ENCODE measurements around the gene OTUB2. TPM values are rescaled to one million over a fixed set of nuclear protein-coding genes. Genes with fewer than 3 reads are reported as not detected.

The OTUB2 gene
- total RNA-seq, 4 donors from 2014 or later: 0.45 to 1.2 (median 0.54) TPM; not detected in 1

GRCh38 chr14:94026889-94027469, 839 bp downstream of the OTUB2 start:
- 60 to 70% methylated on average over 9 to 12 of the region's 17 CpGs for WGBS, 2 donors
- no peak for DNase-seq

GRCh38 chr14:94027566-94028449, 1.7 kb downstream of the OTUB2 start:
- no peak for TF ChIP-seq CTCF (IDR thresholded peaks at IDR 0.05)
- TF ChIP-seq POLR2A (IDR thresholded peaks at IDR 0.05): no peak

More at GRCh38 chr14:94026889-94027469, 839 bp downstream of the OTUB2 start:
- intact Hi-C loops (cut with DNase I): no loop called here
- Histone ChIP-seq H3K36me3 (no peaks in the 10 kb centered on the region), H3K27ac (no peak overlapping the region), H3K4me1 (peaks cover 6 to 15% of the 10 kb centered on the region in 2 donors), H3K9me3 (no peaks in the 10 kb centered on the region), H3K27me3 (no peaks in the 10 kb centered on the region), H3K4me3 (replicated peaks in 1 of 3) (peak overlapping the region in 1 of 3 donors; percentile 65)
- TF ChIP-seq POLR2A (IDR thresholded peaks at IDR 0.05) (no peak), CTCF (IDR thresholded peaks at IDR 0.05) (no peak)

GRCh38 chr14:94028450-94028826, 2.3 kb downstream of the OTUB2 start:
- 82 to 95% methylated on average over 4 of the region's 4 CpGs for WGBS, 2 donors
- no peak for DNase-seq
- Histone ChIP-seq H3K4me1 (peaks cover 6 to 15% of the 10 kb centered on the region in 2 donors), H3K4me3 (replicated peaks in 1 of 3) (no peak overlapping the region), H3K36me3 (no peaks in the 10 kb centered on the region), H3K27ac (no peak overlapping the region), H3K27me3 (no peaks in the 10 kb centered on the region), H3K9me3 (no peaks in the 10 kb centered on the region)
- TF ChIP-seq CTCF (IDR thresholded peaks at IDR 0.05) (no peak), POLR2A (IDR thresholded peaks at IDR 0.05) (no peak)
- intact Hi-C loops (cut with DNase I): no loop called here

More at GRCh38 chr14:94027566-94028449, 1.7 kb downstream of the OTUB2 start:
- DNase-seq: peak; percentile 81 to 87
- no peaks in the 10 kb centered on the region for H3K27me3 ChIP-seq
- no peak overlapping the region for H3K27ac ChIP-seq
- no peaks in the 10 kb centered on the region for H3K9me3 ChIP-seq
- no peaks in the 10 kb centered on the region for H3K36me3 ChIP-seq
- intact Hi-C loops (cut with DNase I): no loop called here
- 57 to 64% methylated on average over 13 of the region's 14 CpGs for WGBS, 2 donors
- peaks cover 6 to 15% of the 10 kb centered on the region in 2 donors for H3K4me1 ChIP-seq
- H3K4me3 ChIP-seq (replicated peaks in 1 of 3): no peak overlapping the region

DNA sequence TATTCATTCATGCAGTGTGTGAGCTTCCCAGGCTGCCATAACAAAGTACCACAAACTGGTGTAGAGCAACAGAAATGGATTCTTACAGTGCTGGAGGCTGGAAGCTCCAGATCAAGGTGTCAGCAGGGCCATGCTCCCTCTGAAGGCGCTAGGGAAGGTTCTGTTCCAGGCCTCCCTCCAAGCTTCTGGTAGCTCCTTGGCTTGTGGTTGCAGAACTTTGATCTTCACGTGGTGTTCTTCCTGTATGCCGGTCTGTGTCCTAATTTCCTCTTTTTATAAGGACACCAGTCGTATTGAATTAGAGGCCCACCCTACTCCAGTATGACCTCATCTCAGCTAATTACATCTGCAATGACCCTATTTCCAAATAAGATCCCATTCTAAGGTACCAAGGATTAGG, 3.1 kb downstream of the OTUB2 start:
- H3K36me3 ChIP-seq: no peaks in the 10 kb centered on the region
- WGBS, 2 donors: 74 to 85% methylated on average over 4 of the region's 4 CpGs
- no peak for DNase-seq
- intact Hi-C loops (cut with DNase I): no loop called here
- peaks cover 6 to 15% of the 10 kb centered on the region in 2 donors for H3K4me1 ChIP-seq
- TF ChIP-seq CTCF (IDR thresholded peaks at IDR 0.05) (no peak), POLR2A (IDR thresholded peaks at IDR 0.05) (no peak)
- no peaks in the 10 kb centered on the region for H3K27me3 ChIP-seq
- no peaks in the 10 kb centered on the region for H3K9me3 ChIP-seq
- H3K27ac ChIP-seq: no peak overlapping the region
- H3K4me3 ChIP-seq (replicated peaks in 1 of 3): no peak overlapping the region
